ENCODE results near the gene PADI1.

Gene PADI1

DNA sequence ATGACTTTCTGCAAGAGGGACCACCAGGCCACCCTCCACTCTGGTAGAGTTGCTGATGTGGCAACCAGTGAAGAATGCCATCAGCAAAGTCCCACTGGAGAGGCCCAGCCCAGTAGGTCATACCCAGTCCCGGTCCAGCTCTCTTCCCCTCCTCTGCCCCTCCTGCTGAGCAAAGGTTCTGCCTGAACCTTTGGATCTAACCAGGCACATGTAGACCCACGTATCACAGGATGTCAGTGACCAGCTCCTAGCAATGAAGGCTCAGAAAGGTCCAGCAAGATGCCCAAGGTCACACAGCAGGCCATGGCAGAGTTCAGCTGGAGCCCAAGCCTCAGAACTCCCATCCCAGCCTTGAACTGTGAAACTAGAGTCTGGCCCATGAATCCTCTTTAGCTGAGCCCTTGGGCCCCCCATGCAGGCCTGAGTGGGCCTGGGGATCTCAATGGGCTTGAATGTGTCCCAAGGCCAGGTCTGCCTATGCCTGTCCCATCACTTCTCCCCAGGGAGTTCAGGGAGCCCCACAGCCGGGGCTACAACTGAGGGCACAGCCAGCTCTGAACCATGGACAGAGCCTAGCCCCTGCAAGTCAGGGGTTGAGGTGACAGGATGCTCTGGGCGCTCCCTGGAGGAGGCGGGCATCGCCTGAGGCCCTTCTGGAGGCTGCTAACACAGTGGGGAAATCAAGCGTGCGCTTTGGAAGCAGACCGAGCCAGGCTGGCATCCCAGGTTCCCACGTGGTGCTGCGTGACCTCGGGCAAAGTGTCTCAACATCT, 21.4 kb upstream of the PADI1 start:
- DNase-seq = no peak

DNA sequence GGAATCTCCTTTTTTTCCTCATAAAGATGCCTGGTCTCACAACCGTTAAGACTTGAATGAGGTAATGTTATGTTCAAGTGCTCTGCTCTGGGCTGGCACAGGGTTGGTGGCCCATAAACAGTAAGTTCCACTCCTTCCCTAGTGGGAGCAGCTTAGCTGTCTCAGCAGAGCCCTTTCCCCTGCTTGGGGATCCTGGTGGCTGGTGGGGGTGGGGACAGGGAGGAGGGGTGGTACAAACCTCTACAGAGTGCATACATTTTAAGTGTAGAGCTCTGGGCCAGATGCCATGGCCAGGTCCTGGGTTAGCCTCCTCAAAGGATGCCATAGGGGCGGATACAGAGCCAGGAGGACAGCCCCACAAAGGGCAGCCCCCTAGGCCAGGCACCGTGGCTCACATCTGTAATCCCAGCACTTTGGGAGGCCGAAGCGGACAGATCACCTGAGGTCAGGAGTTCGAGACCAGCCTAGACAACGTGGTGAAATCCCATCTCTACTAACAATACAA, 20.7 kb upstream of the PADI1 start:
- no peak for DNase-seq

DNA sequence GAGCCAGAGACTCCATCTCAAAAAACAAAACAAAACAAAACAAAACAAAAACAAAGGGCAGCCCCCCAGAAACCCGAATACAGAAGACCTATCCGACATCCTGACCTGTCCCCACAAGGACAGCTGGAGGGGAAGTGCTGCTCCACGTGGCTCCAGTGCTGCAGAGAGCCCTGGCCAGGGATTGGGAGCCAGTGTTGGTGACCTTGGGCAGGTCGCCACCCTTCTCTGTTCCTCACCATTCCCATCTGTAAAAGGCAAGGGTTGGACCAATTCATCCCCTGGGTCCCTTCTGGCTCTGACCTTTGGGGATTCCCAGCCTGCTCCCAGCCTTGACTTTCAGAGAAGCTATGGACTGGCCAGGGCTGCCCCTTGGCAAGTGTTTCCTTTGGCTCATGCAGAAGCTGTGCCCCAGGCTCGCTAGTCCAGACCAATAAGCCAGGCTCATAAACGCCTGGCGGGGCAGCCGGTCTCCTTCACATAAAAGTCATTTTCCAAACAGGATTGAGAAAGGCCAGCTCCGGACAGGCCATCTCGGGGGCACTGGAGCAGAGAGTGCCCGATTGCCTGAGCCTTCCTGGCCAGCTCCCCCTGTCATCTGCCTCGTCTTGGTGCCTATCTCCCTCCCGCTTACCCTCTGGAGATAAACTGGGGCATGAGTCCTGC, 20.0 kb upstream of the PADI1 start:
- no peak for DNase-seq

DNA sequence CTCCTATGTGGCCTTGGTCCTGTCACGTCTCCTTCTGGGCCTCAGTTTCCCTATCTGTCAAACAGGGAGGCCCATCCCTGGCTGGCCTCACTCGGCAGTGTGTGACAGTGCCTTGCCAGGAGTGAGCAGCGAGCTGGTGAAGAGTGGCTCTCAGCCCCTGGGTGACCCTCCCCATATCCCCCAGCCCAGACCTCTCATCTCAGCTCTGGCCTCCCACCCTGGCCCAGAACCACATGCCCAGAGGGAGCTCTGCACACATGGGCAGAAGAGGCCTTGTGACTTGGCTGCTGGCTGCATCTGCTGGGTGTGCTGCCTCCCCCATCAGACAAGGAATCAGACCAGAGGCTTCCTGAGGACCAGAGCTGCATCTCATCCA, 19.5 kb upstream of the PADI1 start:
- no peak for DNase-seq

DNA sequence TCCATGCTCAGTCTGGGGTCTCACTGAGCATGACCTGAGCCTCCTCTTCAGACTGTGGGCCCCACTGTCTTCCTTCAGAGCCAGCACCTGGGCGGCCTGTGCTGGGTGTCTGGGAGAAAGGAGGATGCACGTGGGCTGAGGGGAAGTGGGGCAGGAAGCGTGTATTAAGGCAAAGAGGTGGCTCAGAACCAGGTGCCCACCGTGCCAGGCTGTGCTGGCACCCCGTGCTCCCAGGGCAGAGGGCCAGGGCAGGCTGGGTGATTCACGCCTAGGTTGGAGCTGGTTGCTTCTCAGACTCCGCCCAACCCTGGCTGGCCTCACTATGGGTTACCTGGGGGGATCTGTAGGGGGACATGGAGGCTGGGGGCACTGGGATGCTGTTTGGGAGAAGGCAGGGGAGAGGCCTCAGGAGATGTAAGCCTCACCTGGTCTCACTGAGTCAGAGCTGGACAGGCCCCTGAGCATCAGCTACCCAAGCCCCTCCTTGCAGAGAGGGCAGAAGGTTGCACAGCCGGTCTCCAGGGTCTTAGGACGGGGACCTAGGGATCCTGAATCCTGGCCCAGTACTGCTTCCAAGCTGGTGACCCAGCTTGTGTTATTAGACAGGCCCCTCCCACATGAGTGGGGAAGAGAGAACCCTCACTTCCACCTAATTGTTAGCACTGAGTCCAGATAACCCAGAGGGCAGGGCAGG, 18.6 kb upstream of the PADI1 start:
- DNase-seq = no peak

DNA sequence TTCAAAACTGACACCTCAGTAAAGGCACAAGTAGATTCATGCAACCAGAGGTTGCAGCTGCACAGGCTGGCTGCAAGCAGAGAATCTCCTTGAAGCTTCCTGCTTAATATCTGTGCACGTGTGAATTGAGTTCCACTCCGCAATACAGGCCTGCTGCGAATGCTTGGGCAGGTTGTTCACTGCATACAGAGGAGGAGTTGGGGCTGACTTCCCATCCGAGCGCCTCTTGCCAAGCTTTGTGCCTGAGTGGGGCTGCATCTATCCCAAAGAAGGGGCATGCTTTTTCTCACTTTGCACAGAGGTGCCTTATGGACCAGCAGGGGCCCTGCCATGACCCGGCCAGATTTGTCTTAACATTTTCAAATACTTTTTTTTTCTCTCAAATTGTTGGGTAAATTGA, 17.9 kb upstream of the PADI1 start:
- DNase-seq = no peak

DNA sequence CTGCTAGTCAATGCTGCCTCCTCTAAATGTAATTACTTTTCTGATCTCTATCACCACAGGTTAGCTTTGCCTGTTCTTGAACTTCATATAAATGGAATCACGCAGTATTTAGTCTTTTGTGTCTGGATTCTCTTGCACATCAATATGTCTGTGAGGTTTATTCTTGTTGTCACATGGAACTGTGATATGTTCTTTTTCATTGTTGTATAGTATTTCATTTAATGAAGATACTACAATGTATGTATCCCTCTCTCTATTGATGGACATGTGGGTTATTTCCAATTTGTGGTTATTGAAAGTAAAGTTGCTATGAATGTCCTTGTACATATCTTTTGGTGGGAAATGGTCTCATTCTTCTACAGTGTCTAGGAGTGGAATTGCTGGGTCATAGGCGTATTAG, 16.7 kb upstream of the PADI1 start:
- no peak for DNase-seq

DNA sequence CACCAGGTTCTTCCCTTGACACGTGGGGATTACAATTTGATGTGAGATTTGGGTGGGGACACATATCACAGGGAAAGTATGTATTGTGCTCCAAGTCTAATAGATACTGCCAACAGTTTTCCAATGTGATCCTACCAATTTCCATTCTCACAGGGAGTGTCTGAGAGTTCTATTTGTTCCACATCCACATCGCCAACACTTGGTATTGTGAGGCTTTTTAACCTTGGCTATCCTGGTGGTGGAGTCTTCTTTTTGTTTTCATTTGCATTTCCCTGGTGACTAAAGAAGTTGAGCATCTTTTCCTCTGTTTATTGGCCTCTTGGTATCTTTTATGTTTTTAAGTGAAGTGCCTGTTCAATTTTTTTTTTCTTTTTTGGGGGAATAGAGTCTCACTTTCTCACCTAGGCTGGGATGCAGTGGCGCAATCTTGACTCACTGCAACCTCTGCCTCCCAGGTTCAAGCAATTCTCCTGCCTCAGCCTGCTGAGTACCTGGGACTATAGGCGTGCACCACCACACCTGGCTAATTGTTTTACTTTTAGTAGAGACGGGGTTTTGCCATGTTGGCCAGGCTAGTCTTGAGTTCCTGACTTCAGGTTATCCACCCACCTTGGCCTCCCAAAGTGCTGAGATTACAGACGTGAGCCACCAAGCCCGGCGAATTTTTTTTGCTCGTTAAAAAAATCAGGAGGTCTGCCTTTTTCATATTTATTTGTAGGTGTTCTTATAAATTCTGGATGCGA, 15.9 kb upstream of the PADI1 start:
- no peak for DNase-seq

DNA sequence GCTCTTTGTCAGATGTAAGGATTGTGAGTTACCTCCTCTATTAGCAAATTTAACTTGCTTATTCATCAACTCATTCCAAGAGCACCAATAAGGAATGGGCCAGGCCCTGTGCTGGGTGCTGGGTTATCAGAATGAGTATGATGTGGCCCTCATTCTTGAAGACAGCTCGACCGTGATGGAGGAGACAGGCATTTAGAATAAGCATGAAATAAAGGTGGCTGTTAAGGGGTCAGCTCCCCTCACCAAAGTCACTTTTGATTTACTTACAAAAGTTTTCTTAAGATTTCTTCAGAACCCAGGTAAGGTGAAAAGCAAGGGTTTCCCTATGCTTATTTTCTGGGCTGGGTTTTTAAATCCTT, 15.3 kb upstream of the PADI1 start:
- no peak for DNase-seq

DNA sequence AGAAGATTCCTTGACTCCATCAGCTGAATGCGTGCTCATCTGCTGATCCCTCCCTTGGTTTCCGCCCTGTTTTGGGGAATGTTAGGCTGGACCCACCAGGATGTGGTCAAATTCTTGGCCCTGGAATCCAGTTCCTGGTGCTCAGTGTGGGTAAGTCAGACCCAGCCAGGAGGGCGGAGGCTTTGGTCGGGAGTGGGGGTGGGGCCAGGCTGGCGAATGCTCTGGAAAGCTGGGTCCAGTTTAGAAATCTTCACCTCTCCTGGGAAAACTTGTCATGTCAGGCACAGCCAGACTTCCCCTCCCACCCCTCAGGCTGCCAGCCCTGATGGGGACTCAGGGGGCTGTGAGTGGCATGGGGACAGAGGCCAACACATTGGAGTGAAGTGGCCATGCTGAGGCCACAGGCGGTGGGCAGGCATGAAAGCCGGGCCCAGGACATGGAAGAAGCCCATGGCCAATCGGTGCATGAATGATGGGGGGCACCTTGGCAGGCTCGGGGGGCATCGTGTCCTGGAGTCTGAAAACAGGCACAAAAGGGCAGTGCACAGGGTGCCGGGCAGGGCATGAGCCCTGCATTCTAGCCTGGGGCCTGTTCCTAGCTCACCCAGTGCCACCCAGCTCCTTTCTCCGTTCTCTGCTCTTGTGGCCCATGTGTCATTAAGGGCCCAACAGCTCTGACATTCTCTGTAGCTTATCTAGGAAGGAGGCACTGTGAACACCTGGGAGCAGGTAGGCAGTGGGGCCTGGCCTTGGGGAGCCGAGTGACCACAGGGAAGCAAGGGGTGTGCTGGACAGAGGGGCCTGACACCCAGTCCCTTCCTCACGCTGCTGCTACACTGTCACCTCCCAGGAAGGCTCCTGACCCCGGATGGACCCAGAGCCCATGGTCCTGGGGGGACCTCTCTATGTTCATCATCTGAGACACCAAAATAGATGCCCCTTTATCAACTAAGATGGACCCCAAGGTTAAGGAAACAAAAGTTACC, 14.6 kb upstream of the PADI1 start:
- no peak for DNase-seq

DNA sequence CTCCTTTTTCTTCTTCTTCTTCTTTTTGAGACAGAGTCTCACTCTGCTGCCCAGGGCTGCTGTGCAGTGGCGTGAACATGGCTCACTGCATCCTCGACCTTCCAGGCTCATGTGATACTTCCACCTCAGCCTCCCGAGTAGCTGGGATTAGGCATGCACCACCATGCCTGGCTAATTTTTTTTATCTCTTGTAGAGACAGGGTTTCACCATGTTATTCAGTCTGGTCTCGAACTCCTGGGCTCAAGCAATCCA, 13.0 kb upstream of the PADI1 start:
- no peak for DNase-seq

DNA sequence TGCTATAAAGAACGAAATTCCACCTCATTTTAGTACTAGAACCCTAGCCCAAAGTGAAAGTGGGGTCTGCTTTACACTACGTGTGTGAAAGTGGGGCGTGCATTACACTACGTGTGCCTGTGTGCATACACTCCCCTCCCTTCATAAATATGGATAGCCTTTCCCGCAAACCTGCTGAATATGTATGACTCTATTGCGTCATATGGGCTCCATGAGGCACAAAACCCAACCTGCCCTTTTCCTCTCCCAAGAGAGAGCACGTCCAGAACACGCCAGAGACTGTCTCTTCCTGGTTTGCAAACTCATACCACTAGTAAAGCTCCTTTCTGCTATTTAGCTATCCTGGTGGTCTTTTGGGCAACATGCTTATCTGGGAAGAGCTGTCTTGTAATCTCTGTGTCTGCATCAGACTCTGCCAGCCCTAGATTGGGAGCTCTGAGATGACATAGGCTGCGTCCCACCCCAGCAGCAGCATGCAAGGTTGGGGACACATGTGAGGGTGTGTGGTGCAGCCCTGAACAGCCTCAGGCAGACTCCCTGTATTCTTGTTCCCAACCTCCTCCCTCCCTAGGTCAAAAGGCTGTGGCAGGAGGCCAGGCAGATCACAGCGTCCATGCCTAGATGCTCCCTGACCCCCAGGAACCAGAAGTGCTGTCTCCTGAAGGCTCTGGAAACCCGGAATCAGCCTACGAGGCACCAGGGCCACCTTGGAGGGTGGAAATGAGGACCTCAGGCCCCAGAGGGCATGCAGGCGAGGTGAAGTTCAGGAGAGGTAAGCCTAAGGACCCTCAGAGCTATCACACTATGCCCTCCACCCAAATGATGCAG, 12.3 kb upstream of the PADI1 start:
- no peak for DNase-seq

DNA sequence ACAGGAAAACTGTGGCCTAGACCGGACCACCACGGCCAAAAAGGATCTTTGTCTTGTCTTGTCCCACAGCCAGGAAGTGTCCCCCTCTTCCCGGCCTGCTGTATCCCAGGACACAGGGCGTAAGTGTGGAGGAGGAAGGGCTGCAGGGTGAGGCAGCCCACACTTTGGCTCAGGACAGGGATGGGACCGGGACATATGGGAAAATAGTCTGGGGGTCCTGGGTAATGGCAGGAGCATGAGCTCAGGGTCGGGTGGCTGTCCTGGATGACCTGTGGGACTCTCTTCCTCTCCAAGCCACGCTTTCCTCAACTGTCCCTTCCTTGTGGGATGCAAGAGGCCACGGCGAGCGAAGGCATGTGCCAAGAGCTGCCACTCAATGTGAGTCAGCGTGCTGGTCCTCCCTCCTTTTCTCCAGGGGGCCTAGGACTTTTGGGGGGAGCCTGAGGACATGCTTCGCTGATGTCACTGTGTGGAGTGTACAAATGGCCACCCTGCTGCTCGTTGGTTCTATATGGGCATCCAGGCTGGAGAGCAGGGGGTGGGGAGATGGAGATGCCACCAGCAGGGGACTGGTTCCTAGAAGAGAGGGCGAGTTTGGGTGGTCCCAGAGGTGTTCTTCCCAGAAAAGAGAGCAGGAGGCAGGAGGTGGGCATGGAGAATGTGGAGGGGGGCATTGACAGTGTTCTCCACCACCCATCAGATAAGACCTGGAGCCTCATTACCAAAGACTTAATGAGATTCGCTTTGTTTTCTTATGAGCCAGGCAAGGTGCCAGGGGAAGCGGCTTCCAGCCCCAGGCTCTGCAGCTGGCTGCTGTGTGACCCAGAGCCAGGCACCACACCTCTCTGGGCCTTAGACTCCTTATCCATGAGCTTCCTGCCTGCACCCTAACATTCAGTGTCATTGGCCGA, 11.5 kb upstream of the PADI1 start:
- DNase-seq = no peak

DNA sequence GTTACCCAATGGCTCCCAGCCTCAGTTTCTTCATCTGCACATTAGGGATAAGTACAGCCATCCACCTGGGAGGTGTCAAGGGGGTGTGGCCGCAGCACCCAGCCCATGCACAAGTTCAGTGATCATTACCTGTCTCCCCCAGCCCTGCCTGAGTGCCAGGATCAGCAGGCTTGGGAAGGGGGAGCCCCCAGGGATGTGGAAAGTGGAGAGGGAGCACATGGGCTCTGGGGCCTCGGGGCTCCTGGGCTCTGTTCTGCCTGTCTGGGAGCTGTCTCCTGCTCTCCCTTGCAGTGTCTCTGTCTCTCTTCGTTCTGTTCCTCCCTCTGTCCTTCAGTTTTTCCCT, 10.8 kb upstream of the PADI1 start:
- no peak for DNase-seq

DNA sequence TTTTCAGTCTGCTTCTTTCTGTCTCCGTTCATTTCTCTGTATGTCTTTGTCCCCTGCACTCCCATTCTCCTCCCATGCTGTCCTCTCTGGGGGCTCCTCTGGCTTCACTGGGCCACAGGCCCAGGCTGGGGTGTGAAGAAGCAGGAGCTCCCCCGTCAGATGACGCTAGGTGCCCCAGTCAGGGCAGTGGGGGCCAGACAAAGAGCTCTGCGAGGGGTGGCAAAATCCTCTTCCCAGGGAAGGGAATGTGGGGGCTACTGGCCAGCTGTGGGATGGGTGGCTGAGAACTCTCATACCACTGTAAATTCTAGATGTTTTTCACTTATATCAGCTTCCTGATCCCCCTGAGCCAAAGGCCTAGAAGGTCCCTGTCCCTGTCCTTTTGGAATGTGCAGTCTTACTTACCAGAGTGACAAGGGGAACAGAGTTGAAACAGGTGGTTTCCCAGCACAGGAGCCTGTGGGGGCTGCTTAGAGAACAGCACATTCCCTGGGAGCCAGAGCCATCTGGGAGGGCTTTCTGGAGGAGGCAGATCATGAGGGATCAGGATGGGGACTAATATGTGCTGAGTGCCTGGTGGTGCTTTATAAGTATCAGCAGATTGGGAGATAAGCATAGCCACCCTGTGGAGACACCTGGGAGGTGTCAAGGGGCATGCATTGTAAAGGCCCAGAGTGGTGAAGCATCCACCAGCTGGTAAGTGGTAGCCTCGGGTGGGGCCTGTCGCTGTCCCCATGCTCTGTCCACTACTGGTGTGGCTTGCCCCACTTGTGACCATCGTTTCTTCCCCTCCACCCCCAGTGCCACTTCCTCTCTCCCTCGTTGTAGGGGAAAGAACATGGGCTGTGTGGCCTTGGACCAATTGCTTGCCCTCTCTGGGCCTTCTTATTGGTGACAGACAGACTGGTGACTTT, 10.1 kb upstream of the PADI1 start:
- DNase-seq = no peak

DNA sequence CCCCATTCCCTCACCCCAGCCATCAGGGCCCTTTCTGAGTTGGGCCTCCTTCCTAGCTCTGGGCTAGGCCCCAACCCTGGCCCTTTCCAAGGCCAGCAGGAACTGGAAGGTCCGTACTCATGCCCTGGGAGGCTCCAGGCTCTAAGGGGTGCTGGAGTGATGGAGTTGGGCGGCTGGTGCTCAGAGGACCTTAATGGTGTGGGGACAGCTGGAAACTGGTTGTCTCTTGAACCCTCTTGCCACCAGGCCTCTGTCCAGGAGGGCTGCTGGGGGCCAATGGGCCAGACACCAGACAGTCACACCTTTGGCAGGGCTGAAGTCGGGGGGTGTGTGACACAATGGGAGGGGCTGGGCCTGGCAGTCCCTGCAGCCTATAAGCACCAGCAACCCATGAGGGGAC, 9.2 kb upstream of the PADI1 start:
- DNase-seq = no peak

DNA sequence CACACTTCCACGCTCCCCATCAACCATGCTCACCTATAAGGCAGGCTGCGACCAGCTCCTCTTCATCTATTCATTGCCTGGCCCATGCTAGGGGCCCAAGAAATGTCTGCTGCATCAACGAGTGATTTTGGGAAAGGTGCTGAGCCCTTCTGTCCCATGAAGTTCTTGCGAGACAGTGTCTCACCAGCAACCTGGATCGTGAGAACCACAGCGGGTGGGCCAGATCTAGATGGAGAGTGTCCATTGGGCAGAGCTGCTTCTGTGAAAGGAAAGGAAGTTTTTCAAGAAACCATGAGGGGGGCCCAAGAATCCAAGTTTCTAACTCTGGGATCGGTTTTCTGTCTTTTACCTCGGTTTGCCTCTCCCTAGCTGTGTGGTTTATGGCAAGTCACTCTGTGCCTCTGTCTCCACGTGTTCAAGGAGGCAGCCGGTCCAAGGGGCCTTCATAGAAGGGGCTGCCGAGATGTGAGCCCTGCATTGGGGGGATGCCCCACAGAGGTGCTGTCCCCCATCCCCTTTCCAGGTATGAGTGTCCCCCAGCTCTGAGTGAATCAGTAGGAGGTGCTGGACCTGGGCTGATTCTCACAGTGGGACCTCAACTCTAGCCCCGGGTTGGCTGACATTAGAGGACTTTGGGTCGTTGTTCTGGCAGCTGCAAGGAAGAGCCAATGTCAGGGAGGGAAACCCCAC, 8.3 kb upstream of the PADI1 start:
- no peak for DNase-seq

DNA sequence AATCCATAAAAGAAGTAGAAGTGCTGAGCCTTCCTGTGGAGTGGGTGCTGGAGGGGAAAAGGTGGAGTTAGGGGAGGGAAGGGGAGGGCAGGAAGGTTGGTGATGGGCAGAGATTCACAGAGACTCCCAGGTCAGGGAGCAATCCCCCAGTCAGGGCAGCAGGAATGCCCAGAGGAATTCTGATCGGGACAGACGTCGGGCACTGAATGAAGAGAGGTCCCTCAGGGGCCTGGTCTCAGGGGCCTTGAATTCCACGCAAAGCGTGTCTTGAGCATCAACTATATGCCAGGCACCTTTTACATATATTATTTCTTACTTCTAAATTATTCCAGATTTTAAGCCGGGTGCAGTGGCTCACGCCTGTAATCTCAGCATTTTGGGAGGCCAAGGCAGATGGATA, 7.2 kb upstream of the PADI1 start:
- DNase-seq = no peak
